ENCODE measurements around the gene TEX48.

The TEX48 gene, protein sequence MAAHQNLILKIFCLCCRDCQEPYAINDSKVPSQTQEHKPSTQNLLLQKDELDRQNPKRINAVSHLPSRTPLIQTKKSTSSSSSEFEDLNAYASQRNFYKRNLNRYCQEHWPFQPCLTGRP

DNA sequence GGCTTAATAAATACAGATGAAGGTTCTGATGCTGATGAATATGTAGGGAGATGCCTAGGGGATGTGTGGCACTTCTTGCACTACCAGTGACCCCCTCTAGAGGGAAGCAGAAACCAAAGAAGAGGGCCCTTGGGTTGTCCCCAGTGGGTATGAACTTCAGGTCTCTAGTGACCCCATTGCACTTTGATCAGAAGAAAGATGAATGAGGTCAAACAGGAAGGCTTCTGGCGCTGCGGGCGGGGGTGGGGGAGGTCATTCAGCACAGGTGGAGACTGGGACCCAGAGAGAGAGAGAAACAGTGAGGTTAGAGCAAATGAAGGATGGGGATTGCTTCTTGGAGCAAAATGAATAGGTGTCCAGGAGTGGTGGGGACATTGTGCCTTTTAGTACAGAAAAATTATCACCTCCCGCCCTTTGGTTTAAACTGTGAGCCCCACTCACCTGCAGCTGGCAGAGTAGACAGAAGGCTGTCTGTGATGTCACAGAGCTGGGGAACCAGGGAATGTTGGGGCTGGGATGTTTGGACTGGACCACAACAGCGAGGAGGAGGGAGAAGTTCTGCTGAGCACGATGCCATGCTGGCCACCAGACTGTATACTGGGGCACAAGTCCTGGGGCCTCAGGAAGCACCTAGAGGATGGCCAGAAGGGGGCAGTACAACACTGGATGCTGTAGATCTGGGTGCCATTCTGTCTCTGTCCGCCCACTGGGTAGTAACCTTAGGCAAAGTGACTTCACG lies at the start of gene TEX48:
TSS of gene TEX48 (minus strand) at position 599 of the 739 bp plus-strand sequence. CDS start 10,469 bp downstream, outside the sequence.
- DNase-seq (ENCODE audit: low read depth) = peak; percentile 62
- H3K4me3 ChIP-seq (ENCODE audit: low read depth, low read length) = no peak within 1 kb of the TSS
- TF ChIP-seq, protein P1, sequence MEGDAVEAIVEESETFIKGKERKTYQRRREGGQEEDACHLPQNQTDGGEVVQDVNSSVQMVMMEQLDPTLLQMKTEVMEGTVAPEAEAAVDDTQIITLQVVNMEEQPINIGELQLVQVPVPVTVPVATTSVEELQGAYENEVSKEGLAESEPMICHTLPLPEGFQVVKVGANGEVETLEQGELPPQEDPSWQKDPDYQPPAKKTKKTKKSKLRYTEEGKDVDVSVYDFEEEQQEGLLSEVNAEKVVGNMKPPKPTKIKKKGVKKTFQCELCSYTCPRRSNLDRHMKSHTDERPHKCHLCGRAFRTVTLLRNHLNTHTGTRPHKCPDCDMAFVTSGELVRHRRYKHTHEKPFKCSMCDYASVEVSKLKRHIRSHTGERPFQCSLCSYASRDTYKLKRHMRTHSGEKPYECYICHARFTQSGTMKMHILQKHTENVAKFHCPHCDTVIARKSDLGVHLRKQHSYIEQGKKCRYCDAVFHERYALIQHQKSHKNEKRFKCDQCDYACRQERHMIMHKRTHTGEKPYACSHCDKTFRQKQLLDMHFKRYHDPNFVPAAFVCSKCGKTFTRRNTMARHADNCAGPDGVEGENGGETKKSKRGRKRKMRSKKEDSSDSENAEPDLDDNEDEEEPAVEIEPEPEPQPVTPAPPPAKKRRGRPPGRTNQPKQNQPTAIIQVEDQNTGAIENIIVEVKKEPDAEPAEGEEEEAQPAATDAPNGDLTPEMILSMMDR (IDR thresholded peaks at IDR 0.05; ENCODE audit: low read depth, low read length, missing control alignments) = peak; percentile 88

DNA sequence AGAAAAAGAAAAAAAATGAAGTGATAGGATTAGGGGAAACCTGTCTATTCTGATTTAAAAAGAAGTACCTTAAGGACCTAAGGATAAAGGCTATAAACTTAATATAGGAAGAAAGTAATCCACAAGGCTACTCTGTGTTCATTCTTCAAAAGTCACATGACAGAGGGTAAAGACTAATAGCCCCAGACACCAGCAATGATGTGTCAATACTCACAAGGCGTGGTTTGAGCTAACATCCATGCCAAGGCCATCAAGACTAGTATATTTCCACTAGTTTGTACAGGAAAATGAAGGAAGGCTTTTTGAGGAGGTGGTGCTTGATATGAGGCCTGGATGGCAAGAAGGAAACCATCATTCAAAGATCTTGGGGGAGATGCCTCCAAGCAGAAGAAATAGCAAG lies 49.7 kb upstream of the TEX48 start:
- TF ChIP-seq, protein P1 (IDR thresholded peaks at IDR 0.05; ENCODE audit: low read depth, low read length, missing control alignments) = no peak
- H3K4me3 ChIP-seq (ENCODE audit: low read depth, low read length) = no peak overlapping the region
- DNase-seq (ENCODE audit: low read depth) = no peak

DNA sequence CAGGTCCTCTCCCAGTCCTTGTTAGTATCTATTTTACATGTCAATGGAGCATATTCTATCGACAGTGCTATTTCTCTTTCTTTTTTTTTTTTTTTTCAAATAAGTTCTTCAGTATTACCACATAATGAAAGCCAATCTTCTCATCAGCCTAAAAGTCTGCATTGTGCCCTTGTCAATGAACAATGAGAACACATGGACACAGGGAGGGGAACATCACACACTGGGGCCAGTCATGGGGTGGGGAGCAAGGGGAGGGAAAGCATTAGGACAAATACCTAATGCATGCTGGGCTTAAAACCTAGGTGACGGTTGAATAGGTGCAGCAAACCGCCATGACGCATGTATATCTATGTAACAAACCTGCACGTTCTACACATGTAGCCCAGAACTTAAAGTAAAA lies 47.7 kb upstream of the TEX48 start:
- H3K4me3 ChIP-seq (ENCODE audit: low read depth, low read length) = no peak overlapping the region
- TF ChIP-seq, protein P1 (IDR thresholded peaks at IDR 0.05; ENCODE audit: low read depth, low read length, missing control alignments) = no peak
- no peak for DNase-seq (ENCODE audit: low read depth)

DNA sequence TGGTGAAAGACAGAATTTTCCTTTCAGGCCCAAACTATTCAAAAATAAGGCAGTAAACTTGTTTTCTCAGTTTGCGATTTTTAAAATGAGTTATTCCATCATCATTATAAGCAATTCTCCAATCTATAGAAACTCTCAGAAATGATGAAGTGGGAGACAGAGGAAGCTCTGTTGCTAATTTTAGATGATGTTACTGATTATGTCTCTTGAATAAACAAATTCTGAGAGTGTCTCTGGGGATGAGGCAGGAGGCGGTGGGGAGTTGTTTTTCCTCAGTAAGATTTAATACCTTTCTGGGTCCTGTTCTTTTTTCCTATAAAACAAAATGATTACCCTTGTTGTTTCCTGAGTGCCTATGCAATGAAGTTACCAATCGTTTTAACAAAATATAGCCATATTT lies 43.9 kb upstream of the TEX48 start:
- no peak overlapping the region for H3K4me3 ChIP-seq (ENCODE audit: low read depth, low read length)
- TF ChIP-seq, protein P1 (IDR thresholded peaks at IDR 0.05; ENCODE audit: low read depth, low read length, missing control alignments) = no peak
- DNase-seq (ENCODE audit: low read depth) = no peak

DNA sequence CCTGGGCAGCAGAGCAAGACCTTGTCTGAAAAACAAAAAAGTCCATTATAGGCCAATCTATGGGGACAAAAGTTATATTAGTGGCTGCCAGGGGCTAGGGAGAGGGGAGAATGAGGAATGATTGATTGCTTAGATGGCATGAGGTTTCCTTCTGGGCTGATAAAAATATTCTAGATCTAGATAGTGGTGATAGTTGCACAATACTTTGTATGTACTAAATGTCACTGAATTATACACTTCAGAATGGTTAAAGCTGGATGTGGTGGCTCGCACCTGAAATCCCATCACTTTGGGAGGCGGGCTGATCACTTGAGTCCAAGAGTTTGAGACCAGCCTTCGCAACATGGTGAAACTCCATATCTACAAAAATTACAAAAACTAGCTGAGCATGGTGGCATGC lies 42.8 kb upstream of the TEX48 start:
- no peak for DNase-seq (ENCODE audit: low read depth)
- no peak overlapping the region for H3K4me3 ChIP-seq (ENCODE audit: low read depth, low read length)
- TF ChIP-seq, protein P1 (IDR thresholded peaks at IDR 0.05; ENCODE audit: low read depth, low read length, missing control alignments) = no peak

DNA sequence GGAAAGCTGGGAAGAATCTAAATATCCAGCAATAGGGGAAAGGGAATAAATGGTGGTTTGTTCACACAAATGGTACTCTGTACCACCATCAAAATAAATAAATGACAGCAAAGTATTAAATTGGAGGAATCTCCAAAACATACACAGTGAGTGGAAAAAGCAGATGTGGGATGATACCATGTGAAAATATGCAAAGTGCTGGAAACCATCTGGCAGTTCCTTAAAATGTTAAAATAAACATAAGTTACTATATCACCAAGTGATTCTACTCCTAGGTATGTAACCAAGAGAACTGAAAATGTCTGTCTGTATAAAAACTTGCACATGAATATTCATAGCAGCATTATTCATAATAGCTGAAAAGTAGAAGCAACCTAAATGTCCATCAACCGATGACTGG lies 41.9 kb upstream of the TEX48 start:
- DNase-seq (ENCODE audit: low read depth) = no peak
- TF ChIP-seq, protein P1 (IDR thresholded peaks at IDR 0.05; ENCODE audit: low read depth, low read length, missing control alignments) = no peak
- H3K4me3 ChIP-seq (ENCODE audit: low read depth, low read length) = no peak overlapping the region
